SK-N-SH treated with all-trans-retinoic acid at 6 μM for 48 hours (cell line): ENCODE measurements around the gene CTBP1.

Source experiments
- ARNTL ChIP-seq: fragments of 450-650 bp; formaldehyde crosslinking; IDR thresholded peaks from 2 replicates; pipeline ENCODE4 v1.5.0; 2020; ENCODE audit warnings: low read depth, mild to moderate bottlenecking, moderate library complexity, borderline replicate concordance
- CREB5 ChIP-seq: fragments of 250-450 bp; sonication (Bioruptor Pico); IDR thresholded peaks from 2 replicates; pipeline ENCODE4 v1.5.1; 2020; ENCODE audit warnings: low read depth, mild to moderate bottlenecking, moderate library complexity
- CSDC2 ChIP-seq: fragments of 250-450 bp; sonication (Bioruptor Pico); IDR thresholded peaks from 2 replicates; pipeline ENCODE4 v1.5.0; 2020; ENCODE audit warnings: mild to moderate bottlenecking, moderate library complexity
- CSRNP3 ChIP-seq: fragments of 250-450 bp; sonication (Bioruptor Pico); IDR thresholded peaks from 2 replicates; pipeline ENCODE4 v1.5.1; 2021; ENCODE audit warnings: mild to moderate bottlenecking, moderate library complexity
- OSR1 ChIP-seq: fragments of 250-450 bp; sonication (Bioruptor Pico); IDR thresholded peaks from 2 replicates; pipeline ENCODE4 v1.8.0; 2022; ENCODE audit warnings: moderate library complexity, mild to moderate bottlenecking, inconsistent platforms
- PATZ1 ChIP-seq: fragments of 250-450 bp; sonication (Bioruptor Pico); IDR thresholded peaks from 2 replicates; pipeline ENCODE4 v1.8.0; 2020; ENCODE audit warnings: mild to moderate bottlenecking, moderate library complexity, borderline replicate concordance
- TSHZ2 ChIP-seq: fragments of 250-450 bp; sonication (Bioruptor Pico); IDR thresholded peaks from 2 replicates; pipeline ENCODE4 v1.5.0; 2020; ENCODE audit warnings: mild to moderate bottlenecking, moderate library complexity
- ZFP30 ChIP-seq: fragments of 450-650 bp; formaldehyde crosslinking; IDR thresholded peaks from 2 replicates; pipeline ENCODE4 v1.5.0; 2022; ENCODE audit warnings: mild to moderate bottlenecking, moderate library complexity
- ZNF565 ChIP-seq: fragments of 450-650 bp; formaldehyde crosslinking; conservative IDR thresholded peaks from 2 replicates; pipeline ENCODE4 v1.5.0; 2020; ENCODE audit warnings: low read depth, mild to moderate bottlenecking, moderate library complexity

GRCh38 chr4:1276984-1277383 lies 28.1 kb upstream of the CTBP1 start:
- no peak for TF ChIP-seq TSHZ2 (CRISPR knock-in tag)
- TF ChIP-seq ARNTL (CRISPR knock-in tag), result no peak
- no peak for TF ChIP-seq CREB5 (CRISPR knock-in tag)
- TF ChIP-seq PATZ1 (CRISPR knock-in tag), result no peak
- no peak for TF ChIP-seq CSDC2 (CRISPR knock-in tag)
- no peak for TF ChIP-seq ZFP30 (CRISPR knock-in tag)
- no peak for TF ChIP-seq ZNF565 (CRISPR knock-in tag)
- no peak for TF ChIP-seq OSR1
- TF ChIP-seq CSRNP3 (CRISPR knock-in tag), result no peak
